OCI-LY3 (cell line): ENCODE results near the gene MS4A8.

Experiments used
- EZH2phosphoT487 ChIP-seq: fragments of 200-600 bp; shearing (Covaris generic); IDR thresholded peaks from 2 replicates; pipeline ENCODE4 v1.6.1; 2018; ENCODE audit warnings: antibody characterized with exemption, mixed run types, low read depth
- TF ChIP-seq, protein P1 (sequence below): fragments of 200-600, 300-600 bp; sonication (generic); IDR thresholded peaks from 2 replicates; pipeline ENCODE4 v1.5.1; 2014; ENCODE audit warnings: antibody characterized with exemption, low read length, low read depth

DNA sequence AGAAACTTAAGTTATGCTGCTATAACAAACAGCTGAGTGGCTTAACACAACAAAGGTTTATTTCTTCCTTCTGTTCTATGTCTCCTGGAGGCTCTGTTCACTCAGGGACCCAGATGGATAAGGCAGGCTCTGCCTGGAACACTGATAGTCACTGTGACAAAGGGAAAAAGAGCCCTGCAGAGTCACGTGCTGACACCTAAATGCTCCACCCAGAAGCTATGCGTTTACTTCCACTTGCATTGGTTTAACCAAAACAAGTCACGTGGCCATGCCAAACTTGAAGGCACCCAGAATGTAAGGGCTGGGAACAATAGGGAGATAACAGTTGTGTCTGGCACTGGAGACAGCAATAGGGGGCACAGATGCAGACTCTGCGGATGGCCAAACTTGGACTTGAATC, 53.9 kb downstream of the MS4A8 start:
- TF ChIP-seq, protein P1, sequence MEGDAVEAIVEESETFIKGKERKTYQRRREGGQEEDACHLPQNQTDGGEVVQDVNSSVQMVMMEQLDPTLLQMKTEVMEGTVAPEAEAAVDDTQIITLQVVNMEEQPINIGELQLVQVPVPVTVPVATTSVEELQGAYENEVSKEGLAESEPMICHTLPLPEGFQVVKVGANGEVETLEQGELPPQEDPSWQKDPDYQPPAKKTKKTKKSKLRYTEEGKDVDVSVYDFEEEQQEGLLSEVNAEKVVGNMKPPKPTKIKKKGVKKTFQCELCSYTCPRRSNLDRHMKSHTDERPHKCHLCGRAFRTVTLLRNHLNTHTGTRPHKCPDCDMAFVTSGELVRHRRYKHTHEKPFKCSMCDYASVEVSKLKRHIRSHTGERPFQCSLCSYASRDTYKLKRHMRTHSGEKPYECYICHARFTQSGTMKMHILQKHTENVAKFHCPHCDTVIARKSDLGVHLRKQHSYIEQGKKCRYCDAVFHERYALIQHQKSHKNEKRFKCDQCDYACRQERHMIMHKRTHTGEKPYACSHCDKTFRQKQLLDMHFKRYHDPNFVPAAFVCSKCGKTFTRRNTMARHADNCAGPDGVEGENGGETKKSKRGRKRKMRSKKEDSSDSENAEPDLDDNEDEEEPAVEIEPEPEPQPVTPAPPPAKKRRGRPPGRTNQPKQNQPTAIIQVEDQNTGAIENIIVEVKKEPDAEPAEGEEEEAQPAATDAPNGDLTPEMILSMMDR = no peak
- TF ChIP-seq EZH2phosphoT487 = no peak
